Epithelial cell of esophagus (primary cell): Measurements from ENCODE around the gene TRIM40.
A peak's percentile ranks its signal among the peaks of the same experiment; 100 is the strongest.

Source experiments
- DNase-seq: peaks from one replicate; pipeline ENCODE4 v3.0.0; 2010; ENCODE audit warnings: low read depth
- H3K4me3 ChIP-seq: 2 replicates; pipeline ENCODE4 v1.5.1; 2011; ENCODE audit warnings: mild to moderate bottlenecking, low read length, control low read depth
- TF ChIP-seq, protein P1 (sequence below): IDR thresholded peaks from 2 replicates; pipeline ENCODE4 v1.5.1; 2011; ENCODE audit warnings: low read depth, mild to moderate bottlenecking, low read length, control low read depth, inconsistent platforms; ENCODE audit not compliant: insufficient read depth; ENCODE audit errors: missing control alignments

Gene TRIM40

DNA sequence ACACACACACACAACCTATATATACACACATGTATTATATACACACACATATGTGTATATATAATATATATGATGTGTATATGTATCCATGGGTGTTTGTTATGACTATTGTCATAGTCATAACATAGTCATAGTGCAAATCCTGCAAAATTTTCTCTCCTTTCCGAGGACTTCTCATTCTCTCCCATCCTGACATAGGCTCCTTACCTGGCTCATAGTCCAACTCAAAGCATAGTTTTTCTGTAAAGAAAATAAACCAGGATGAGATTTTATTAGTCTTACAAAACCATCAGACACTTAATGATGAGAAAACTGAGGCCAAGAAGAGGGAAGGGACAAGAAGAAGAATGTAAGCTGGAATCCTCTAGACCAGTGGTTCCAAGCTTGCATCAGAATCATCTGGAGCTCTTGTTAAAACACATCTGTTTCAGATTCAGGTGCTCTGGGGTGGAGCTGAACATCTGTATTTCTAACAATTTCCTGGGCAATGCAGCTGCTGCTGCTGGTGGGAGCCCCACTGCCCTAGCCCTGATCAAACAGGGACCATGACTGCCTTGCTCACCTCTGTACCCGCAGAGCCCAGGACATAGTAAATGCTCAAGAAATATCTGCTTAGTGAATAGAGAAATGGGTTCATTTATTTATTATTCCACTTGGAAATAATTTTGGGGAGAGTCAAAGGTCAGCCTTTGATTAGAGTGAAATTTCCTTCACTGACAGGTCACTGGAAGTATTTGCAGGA is 19.8 kb downstream of the TRIM40 start:
- TF ChIP-seq, protein P1, sequence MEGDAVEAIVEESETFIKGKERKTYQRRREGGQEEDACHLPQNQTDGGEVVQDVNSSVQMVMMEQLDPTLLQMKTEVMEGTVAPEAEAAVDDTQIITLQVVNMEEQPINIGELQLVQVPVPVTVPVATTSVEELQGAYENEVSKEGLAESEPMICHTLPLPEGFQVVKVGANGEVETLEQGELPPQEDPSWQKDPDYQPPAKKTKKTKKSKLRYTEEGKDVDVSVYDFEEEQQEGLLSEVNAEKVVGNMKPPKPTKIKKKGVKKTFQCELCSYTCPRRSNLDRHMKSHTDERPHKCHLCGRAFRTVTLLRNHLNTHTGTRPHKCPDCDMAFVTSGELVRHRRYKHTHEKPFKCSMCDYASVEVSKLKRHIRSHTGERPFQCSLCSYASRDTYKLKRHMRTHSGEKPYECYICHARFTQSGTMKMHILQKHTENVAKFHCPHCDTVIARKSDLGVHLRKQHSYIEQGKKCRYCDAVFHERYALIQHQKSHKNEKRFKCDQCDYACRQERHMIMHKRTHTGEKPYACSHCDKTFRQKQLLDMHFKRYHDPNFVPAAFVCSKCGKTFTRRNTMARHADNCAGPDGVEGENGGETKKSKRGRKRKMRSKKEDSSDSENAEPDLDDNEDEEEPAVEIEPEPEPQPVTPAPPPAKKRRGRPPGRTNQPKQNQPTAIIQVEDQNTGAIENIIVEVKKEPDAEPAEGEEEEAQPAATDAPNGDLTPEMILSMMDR = no peak
- H3K4me3 ChIP-seq = no peak overlapping the region
- DNase-seq = no peak

DNA sequence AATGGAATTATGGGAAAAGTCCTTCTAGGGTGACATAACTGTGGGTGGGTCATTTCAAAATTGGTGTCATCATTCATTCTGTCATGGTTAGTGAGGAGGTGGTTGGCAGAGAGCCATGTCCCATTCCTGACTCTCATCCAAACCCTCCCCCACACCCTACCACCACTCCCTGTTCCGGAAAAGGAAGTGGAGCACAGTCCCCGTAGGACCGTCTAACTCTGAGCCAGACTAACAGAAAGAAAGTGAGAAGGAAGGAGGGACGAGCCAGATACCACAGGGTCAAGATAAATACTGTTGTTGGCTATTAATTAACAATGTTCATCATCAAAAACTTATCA is 20.3 kb downstream of the TRIM40 start:
- TF ChIP-seq, protein P1 = no peak
- H3K4me3 ChIP-seq = no peak overlapping the region
- DNase-seq = peak; percentile 79

DNA sequence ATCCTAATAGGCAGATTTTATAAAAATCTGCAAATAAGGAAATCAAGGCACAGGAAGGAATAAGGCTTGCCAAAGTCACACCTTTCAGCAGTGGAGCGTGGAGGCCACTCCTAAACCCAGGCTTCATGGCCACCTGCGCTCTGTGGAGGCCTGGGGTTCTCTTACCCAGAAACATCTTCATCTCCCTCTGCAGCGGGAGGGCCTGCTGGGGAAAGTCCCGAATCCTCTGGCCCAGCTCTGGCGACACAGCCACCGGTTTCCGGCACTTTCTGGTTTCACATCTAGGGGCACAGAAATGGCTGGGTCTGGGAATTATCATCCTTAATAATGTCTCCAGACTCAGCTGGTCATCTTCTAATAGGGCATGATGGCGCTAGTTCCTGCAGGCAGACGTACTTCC is 20.8 kb downstream of the TRIM40 start:
- H3K4me3 ChIP-seq = no peak overlapping the region
- no peak for DNase-seq
- TF ChIP-seq, protein P1 = no peak

DNA sequence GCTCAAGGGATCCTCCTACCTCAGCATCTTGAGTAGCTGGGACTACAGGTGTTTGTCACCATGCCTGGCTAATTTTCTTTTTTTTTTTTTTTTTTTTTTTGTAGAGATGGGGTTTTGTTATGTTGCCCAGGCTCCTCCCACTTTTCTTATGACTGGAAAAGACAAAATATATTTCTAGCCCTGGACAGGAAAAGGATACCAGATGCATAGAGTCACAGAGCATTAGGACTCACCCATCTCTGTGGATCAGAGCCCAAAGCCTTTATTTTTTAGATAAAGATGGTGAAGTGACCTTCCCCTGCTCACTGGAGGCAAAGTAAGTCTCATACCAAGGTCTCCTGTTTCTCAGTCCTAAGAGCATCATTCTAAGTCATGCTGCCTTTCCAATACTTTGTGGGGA is 21.6 kb downstream of the TRIM40 start:
- DNase-seq = no peak
- TF ChIP-seq, protein P1 = no peak
- no peak overlapping the region for H3K4me3 ChIP-seq

DNA sequence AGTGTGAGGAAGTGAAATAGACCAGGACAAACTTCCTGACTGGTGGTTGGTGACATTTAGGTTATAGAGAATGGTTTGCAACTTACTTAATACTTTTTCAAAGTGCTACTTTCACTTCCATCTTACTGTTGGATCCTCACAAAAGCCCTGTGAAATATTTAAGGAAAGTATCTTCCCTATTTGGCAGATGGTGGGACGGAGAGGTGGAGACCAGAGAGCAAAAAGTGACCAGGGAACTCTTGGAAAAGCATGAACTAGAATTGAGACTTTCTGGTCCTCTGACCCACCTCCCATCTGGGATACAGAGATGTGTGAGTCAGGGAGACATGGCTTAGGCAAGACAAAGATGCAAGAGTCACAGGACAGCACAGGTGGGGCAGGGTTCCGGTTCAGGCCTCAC is 22.1 kb downstream of the TRIM40 start:
- H3K4me3 ChIP-seq = no peak overlapping the region
- DNase-seq = no peak

DNA sequence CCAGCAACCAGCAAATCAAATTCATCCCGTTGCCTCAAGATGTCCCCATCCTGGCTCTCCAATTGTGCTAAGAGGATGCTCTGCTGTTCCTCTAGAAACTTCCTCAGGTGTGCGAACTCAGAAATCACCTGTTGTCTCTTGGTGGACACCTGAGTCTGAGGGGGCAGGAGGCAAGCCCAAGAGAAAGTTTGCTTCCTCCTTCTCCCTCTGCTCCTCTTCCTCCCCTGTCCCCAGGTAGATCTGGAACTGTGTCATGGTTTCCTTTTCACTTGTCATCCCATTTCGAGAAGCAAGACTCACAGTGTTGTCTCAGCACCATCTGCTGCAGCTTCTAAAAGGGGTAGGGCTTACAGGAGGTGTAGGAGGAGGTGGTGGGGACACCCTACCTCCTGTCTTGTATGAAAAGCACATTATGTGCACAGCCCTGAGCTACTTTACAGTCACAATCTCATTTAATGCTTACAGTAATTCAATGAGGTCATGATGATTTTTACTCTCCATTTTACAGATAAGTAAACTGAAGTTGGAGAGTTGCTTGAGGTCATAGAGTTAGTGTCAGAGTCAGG is 22.6 kb downstream of the TRIM40 start:
- TF ChIP-seq, protein P1 = no peak
- no peak for DNase-seq
- H3K4me3 ChIP-seq = no peak overlapping the region

More for the DNA sequence above, 22.1 kb downstream of the TRIM40 start:
- TF ChIP-seq, protein P1 = no peak
